Activated CD8-positive, alpha-beta T cell treated with anti-CD3 and anti-CD28 coated beads for 36 hours (primary cell): ENCODE data around the gene DOCK2. TPM values are rescaled to one million over a fixed set of nuclear protein-coding genes. Genes with fewer than 3 reads are reported as not detected.
"Not testable (repeated sequence)": the region's sequence is repeated elsewhere in the genome, so short reads cannot be mapped to it uniquely, and the experiment has no call there.

Experiments
- ATAC-seq: fragments of 200-7000 bp; cut with Tn5 transposase; one replicate; pipeline ENCODE4 v1.10.0; 2021; ENCODE audit warnings: mild to moderate bottlenecking, moderate library complexity
- CTCF ChIA-PET: fragments of 350-600 bp; sonication (Branson Sonifier 250); formaldehyde crosslinking; loops from one replicate; lab custom pipeline; 2021; ENCODE audit warnings: antibody characterized with exemption; lab: Charles Lee
- POLR2A ChIA-PET: fragments of 350-600 bp; sonication (Branson Sonifier 250); formaldehyde crosslinking; loops from one replicate; lab custom pipeline; 2021; ENCODE audit warnings: antibody characterized with exemption; lab: Charles Lee
- DNase-seq: peaks from one replicate; pipeline ENCODE4 v3.0.0-alpha.2; 2020
- H3K27ac Mint-ChIP-seq: one replicate; pipeline ENCODE4 v1.8.0; 2021; ENCODE audit warnings: mild to moderate bottlenecking, mixed read lengths
- H3K27me3 Mint-ChIP-seq: one replicate; pipeline ENCODE4 v1.8.0; 2021; ENCODE audit warnings: mixed read lengths
- H3K36me3 Mint-ChIP-seq: one replicate; pipeline ENCODE4 v1.8.0; 2021; ENCODE audit warnings: low read depth, mixed read lengths
- H3K4me1 Mint-ChIP-seq: one replicate; pipeline ENCODE4 v1.8.0; 2021; ENCODE audit warnings: low read depth, mixed read lengths
- H3K4me3 Mint-ChIP-seq: one replicate; pipeline ENCODE4 v1.8.0; 2021; ENCODE audit warnings: mild to moderate bottlenecking, moderate library complexity, mixed read lengths
- H3K9me3 Mint-ChIP-seq: one replicate; pipeline ENCODE4 v1.8.0; 2021; ENCODE audit warnings: mixed read lengths
- intact Hi-C: fragments of 100-400 bp; cut with micrococcal nuclease; formaldehyde crosslinking; loops from one replicate; pipeline ENCODE4 v1.10.0; 2022
- total RNA-seq, 2 experiments: library from RNA; stranded (reverse); gene quantifications; one replicate each; pipeline ENCODE4 v1.2.3, GENCODE V29; 2021
- TF ChIP-seq, protein P1 (sequence below): fragments of 200-600 bp; IDR thresholded peaks from one replicate; pipeline ENCODE4 v1.8.0; 2022; ENCODE audit warnings: antibody characterized with exemption, mild to moderate bottlenecking

The DOCK2 gene
- total RNA-seq, 2 experiments from 2014 or later = 180 to 181 TPM

GRCh38 chr5:169828385-169828784 lies 191.3 kb downstream of the DOCK2 start:
- intact Hi-C loops = no loop called here
- ATAC-seq (no peak), DNase-seq (no peak)
- H3K4me1 Mint-ChIP-seq = peaks cover 15% of the 10 kb centered on the region
- no peaks in the 10 kb centered on the region for H3K9me3 Mint-ChIP-seq
- no peaks in the 10 kb centered on the region for H3K27me3 Mint-ChIP-seq
- no peak overlapping the region for H3K4me3 Mint-ChIP-seq
- TF ChIP-seq, protein P1, sequence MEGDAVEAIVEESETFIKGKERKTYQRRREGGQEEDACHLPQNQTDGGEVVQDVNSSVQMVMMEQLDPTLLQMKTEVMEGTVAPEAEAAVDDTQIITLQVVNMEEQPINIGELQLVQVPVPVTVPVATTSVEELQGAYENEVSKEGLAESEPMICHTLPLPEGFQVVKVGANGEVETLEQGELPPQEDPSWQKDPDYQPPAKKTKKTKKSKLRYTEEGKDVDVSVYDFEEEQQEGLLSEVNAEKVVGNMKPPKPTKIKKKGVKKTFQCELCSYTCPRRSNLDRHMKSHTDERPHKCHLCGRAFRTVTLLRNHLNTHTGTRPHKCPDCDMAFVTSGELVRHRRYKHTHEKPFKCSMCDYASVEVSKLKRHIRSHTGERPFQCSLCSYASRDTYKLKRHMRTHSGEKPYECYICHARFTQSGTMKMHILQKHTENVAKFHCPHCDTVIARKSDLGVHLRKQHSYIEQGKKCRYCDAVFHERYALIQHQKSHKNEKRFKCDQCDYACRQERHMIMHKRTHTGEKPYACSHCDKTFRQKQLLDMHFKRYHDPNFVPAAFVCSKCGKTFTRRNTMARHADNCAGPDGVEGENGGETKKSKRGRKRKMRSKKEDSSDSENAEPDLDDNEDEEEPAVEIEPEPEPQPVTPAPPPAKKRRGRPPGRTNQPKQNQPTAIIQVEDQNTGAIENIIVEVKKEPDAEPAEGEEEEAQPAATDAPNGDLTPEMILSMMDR = no peak
- H3K36me3 Mint-ChIP-seq = peaks cover 14% of the 10 kb centered on the region
- CTCF ChIA-PET = no interaction called here
- peak overlapping the region; percentile 33 for H3K27ac Mint-ChIP-seq
- POLR2A ChIA-PET = interaction anchor here (0.7 kb wide), 1 partner anchor 36 kb away, joined by 4 read pairs; no protein-coding TSS in a partner anchor

- TF ChIP-seq, protein P1 = no peak
- Mint-ChIP-seq H3K27me3 (no peaks in the 10 kb centered on the region), H3K4me1 (peaks cover 23% of the 10 kb centered on the region), H3K27ac (no peak overlapping the region), H3K9me3 (no peaks in the 10 kb centered on the region), H3K36me3 (peaks cover 11% of the 10 kb centered on the region), H3K4me3 (no peak overlapping the region)
- DNase-seq = no peak
- CTCF ChIA-PET = no interaction called here
- no peak for ATAC-seq
- POLR2A ChIA-PET = no interaction called here
- intact Hi-C loops = no loop called here
Observed at GRCh38 chr5:169831331-169831730, 194.3 kb downstream of the DOCK2 start.

DNA sequence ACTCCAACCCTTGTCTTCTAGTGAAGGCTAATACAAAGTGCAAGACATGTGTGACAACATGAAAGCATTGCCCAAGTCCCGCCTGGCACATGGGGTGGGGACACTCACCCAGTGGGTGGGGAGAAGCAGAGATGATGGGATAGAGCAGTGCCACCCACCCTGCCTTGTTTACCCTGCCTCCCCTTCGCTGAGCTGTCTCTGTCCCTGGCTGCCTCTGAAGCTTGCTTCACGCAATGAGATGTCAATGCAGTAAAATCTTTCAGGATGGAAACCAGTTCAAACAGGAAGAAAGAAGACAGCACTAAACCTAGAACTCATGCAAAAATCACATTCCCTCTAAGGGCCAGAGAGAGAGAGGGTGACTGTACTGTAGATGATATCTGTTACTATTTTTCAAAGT lies 195.2 kb downstream of the DOCK2 start:
- no peaks in the 10 kb centered on the region for H3K9me3 Mint-ChIP-seq
- intact Hi-C loops = no loop called here
- TF ChIP-seq, protein P1 = no peak
- no peak overlapping the region for H3K4me3 Mint-ChIP-seq
- H3K27ac Mint-ChIP-seq = peak overlapping the region; percentile 25
- H3K27me3 Mint-ChIP-seq = no peaks in the 10 kb centered on the region
- DNase-seq = no peak
- CTCF ChIA-PET = no interaction called here
- no peak for ATAC-seq
- POLR2A ChIA-PET = no interaction called here
- peaks cover 23% of the 10 kb centered on the region for H3K4me1 Mint-ChIP-seq
- H3K36me3 Mint-ChIP-seq = peaks cover 13% of the 10 kb centered on the region

DNA sequence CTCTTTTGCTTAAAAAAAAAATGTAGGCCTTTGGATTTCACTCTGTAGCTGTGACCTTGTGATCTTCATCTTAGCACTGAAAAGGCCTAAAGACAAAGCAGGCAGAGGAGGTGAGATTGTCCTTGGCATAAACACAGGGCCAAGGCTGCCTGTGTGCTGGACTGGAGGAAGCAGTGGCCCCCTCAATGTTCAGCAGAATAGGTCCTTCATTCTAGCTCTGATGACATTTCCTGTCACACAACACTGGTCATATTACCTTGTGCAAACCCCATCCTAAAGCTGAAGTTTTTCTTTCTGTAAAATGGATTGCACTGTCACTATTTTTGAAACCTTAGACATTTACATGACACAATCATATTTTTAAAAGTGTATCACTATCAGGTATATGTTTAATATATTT lies 195.8 kb downstream of the DOCK2 start:
- intact Hi-C loops = no loop called here
- ChIA-PET CTCF (no interaction called here), POLR2A (no interaction called here)
- Mint-ChIP-seq H3K9me3 (no peaks in the 10 kb centered on the region), H3K27me3 (no peaks in the 10 kb centered on the region), H3K36me3 (peaks cover 14% of the 10 kb centered on the region), H3K4me3 (no peak overlapping the region), H3K27ac (peak overlapping the region; percentile 53), H3K4me1 (peaks cover 23% of the 10 kb centered on the region)
- TF ChIP-seq, protein P1 = no peak
- DNase-seq = no peak
- ATAC-seq = no peak

DNA sequence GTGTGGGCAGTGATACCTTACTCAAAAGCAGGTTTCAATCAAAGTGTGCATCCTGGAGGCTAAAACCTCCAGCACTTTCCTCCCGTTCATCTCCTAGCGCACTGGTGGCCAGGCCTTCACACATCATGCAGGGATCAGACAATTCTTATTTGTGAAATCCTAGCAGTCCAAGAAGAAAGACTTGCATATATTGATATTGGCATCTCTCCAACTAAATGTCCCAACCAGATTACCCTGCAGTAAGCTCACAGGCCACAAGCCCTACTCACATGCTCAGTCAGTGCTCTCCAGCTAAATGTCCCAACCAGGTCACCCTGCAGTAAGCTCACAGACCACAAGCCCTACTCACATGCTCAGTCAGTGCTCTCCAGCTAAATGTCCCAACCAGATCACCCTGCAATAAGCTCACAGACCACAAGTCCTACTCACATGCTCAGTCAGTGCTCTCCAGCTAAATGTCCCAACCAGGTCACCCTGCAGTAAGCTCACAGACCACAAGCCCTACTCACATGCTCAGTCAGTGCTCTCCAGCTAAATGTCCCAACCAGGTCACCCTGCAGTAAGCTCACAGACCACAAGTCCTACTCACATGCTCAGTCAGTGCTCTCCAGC lies 196.7 kb downstream of the DOCK2 start:
- Mint-ChIP-seq H3K4me1 (peaks cover 19% of the 10 kb centered on the region), H3K36me3 (peaks cover 21% of the 10 kb centered on the region)
- ATAC-seq, H3K9me3 Mint-ChIP-seq, H3K4me3 Mint-ChIP-seq, POLR2A ChIA-PET, intact Hi-C loops, H3K27me3 Mint-ChIP-seq, H3K27ac Mint-ChIP-seq, CTCF ChIA-PET: not testable (repeated sequence)
- DNase-seq = peak; percentile 7

- H3K4me1 Mint-ChIP-seq = peaks cover 19% of the 10 kb centered on the region
- H3K36me3 Mint-ChIP-seq = peaks cover 25% of the 10 kb centered on the region
- peak overlapping the region; percentile 4 for H3K27ac Mint-ChIP-seq
- ATAC-seq, DNase-seq, H3K4me3 Mint-ChIP-seq, H3K9me3 Mint-ChIP-seq, H3K27me3 Mint-ChIP-seq, POLR2A ChIA-PET, intact Hi-C loops, CTCF ChIA-PET: not testable (repeated sequence)
Observed at GRCh38 chr5:169834540-169834939, 197.5 kb downstream of the DOCK2 start.
